ENCODE data around the gene NUP88.

The NUP88 gene

DNA sequence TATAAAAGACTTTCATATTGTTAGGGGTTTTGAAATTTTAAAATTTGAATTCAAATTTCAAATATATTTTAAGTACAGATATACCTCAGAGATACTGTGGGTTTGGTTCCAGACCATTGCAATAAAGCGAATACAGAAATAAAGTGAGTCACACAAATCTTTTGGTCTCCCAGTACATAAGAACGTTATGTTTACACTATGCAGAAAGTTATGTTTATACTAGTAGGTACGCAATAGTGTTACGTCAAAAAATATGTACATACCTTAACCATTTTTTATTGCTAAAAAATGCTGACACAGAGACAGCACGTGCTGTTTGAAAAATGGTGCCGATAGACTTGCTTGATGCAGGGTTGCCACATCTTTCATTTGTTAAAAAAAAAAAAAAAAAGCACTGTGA lies 19.7 kb downstream of the NUP88 start:
- DNase-seq, result no peak
- no peak for TF ChIP-seq GATA1 (IDR thresholded peaks at IDR 0.05; ENCODE audit: low read depth, low read length)
- TF ChIP-seq POLR2A (IDR thresholded peaks at IDR 0.05; ENCODE audit: low read length), result no peak

DNA sequence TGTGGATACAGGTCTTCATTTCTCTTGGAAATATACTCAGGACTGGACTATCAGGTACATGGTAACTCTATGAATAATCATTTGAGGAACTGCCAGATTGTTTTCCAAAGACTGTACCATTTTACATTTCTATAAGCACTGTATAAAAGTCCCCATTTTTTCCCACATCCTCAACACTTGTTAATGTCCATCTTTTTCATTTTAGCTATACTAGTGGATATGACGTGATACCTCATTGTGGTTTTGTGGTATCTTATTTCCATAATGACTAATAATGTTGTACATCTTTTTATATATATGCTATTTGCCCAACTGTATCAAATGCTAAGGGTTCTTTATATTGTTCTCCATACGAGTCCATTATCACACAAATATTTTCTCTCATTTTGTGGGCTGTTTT lies 22.9 kb downstream of the NUP88 start:
- TF ChIP-seq GATA1 (IDR thresholded peaks at IDR 0.05; ENCODE audit: low read depth, low read length), result no peak
- TF ChIP-seq POLR2A (IDR thresholded peaks at IDR 0.05; ENCODE audit: low read length), result no peak

DNA sequence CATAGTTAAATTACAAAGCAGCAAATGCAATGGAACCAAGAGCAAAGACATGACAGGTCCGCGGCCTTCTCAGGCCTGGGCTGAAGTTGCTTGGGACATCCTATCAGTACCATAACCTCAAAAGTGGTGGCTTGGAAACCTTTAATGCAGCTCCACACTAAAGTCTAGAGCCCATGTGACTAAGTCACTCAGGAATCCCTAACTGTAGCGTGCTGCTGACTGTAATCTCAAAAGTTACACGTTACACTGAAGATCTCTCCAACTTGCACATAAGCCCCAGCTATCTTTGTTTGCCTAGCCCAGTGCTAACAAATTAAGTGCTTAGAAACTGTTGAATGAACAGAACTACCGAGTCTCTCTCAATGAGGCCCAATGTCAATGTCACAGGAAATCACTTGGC lies 27.8 kb downstream of the NUP88 start:
- DNase-seq, result no peak
- TF ChIP-seq GATA1 (IDR thresholded peaks at IDR 0.05; ENCODE audit: low read depth, low read length), result no peak
- TF ChIP-seq POLR2A (IDR thresholded peaks at IDR 0.05; ENCODE audit: low read length), result no peak

More for the DNA sequence above, 22.9 kb downstream of the NUP88 start:
- no peak for DNase-seq

DNA sequence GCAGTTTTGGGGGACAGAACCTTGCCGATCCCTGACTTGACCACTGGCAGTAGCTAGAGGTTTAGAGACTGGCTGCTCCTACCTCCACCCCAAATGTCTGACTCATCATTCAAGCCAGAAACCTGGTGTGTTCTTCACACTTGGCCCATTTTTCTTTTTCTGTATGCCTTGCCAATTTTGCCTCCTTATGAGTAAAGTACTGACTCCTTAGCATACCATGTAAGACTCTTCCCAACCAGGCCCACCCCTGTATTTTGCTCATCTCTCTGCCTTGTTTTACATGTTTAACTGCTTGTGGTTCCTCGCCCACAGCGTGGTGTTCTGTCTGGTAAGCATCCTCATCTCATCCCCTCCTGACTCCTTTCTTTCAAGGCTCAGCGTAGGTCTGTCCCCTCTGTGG lies 37.9 kb downstream of the NUP88 start:
- no peak for DNase-seq

DNA sequence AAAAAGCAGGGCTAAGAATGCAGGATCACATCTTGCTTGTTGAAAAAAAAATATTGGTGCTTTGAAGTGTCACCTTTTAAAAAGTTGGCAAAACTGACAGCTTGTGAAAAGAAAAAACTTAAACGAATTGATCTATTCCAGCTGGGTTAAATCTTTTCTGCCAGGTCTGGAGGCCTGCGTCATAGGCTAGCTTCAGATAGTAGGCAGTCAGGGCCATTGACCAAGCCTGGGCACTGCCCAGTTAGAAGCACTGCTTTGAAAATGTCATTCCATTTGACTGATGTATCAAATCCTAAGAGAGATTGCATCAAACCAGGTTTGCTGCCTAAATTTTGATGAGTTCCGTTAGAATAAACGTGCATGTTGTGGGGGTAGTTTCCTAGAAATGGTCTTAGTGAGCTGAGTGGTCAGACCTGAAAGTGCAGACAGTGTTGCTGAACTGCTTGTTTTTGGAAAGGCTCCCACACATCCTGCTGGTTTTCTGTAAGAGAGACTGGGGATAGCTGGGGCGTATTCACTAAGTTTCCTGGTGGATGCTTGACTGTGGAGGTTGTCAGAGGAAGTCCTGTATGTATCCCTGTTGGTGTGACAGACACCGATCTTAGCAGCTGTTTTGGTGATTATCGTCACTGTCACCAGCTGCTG lies 38.8 kb downstream of the NUP88 start:
- no peak for TF ChIP-seq GATA1 (IDR thresholded peaks at IDR 0.05; ENCODE audit: low read depth, low read length)
- TF ChIP-seq POLR2A (IDR thresholded peaks at IDR 0.05; ENCODE audit: low read length), result no peak
- no peak for DNase-seq

More for the DNA sequence above, 37.9 kb downstream of the NUP88 start:
- no peak for TF ChIP-seq GATA1 (IDR thresholded peaks at IDR 0.05; ENCODE audit: low read depth, low read length)
- no peak for TF ChIP-seq POLR2A (IDR thresholded peaks at IDR 0.05; ENCODE audit: low read length)

DNA sequence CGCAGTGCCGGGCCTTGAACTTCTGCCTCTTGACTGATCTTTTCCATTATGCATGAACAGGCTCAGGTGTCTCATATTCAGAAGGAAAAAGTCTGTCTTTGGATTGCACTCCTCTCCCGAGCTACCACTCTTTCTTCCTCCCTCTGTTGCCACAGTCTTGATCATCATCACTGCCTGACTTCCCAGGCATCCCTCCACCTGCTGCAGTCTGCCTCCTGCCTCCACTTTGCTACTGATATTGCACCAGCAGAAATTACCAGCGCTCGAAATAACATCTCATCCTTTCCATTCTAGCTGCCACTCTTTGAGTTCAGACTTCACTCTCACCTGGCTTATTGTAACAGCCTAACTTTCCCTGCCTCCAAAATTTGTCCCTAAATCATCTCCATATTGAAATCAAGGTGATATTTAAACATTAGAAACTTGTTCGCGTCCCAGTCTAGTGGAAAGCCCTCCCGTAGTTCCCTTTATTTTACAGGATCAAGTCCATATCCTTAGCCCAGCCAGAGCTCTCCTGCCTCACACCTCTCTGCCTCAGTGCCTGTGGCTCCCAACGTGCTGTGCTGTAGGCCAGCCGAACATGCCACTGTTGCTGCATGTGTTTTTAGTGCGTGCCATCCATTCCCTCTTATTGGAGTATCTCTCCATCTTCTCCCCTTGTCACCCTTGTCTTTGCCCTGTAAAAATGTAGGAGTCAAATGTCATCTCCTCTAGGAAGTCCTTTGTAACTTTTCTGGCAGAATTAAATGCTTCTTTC lies 39.9 kb downstream of the NUP88 start:
- no peak for TF ChIP-seq GATA1 (IDR thresholded peaks at IDR 0.05; ENCODE audit: low read depth, low read length)
- TF ChIP-seq POLR2A (IDR thresholded peaks at IDR 0.05; ENCODE audit: low read length), result no peak
- DNase-seq, result no peak

DNA sequence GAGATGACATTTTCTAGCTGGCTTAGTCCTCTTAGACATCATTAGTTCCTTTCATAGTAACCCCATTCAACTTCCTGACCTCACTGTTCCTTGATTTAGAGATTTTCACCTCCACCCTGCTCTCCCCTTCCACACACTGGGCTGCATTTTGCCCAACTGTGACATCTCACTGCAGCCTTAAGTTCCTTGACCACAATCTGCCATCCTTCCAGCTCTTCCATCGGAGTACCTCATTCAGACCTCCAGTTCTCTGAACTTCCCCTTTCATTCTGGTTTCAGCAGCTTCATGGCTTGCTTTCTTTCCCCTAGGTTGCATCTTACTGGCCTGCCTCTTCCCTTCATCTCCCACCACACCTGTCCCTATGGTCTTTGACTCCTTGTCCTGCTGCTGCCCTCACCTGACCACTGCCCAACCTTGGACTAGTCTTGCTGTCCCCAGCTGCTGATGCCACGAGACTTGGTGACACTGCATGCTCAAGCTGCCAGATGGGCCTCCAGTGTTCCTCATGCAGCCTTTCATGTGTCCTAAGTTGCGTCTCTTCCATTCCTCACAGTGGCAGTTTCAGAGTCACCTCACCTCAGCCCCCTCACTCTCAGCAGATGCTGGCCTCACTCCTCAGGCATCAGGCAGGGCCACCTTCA lies 40.8 kb downstream of the NUP88 start:
- DNase-seq, result no peak
- TF ChIP-seq GATA1 (IDR thresholded peaks at IDR 0.05; ENCODE audit: low read depth, low read length) (no peak), POLR2A (IDR thresholded peaks at IDR 0.05; ENCODE audit: low read length) (peak; percentile 15)

DNA sequence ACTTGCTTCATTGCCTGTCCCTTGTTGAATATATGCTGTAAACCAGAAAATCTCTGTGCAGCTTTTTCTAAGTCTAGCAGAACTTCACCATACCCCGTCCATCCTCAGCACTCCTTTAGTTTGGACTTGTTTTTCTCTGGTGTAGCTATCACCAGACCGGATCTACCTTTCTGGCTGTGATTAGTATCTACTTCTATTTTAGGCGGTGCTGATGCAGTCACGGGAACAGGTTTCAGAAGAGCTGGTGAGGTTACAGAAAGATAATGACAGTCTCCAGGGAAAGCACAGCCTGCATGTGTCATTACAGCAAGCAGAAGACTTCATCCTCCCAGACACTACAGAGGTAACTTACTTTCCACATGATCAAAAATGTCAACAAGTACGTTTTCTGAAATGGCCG lies 46.4 kb downstream of the NUP88 start:
- TF ChIP-seq GATA1 (IDR thresholded peaks at IDR 0.05; ENCODE audit: low read depth, low read length) (no peak), POLR2A (IDR thresholded peaks at IDR 0.05; ENCODE audit: low read length) (no peak)
- no peak for DNase-seq

DNA sequence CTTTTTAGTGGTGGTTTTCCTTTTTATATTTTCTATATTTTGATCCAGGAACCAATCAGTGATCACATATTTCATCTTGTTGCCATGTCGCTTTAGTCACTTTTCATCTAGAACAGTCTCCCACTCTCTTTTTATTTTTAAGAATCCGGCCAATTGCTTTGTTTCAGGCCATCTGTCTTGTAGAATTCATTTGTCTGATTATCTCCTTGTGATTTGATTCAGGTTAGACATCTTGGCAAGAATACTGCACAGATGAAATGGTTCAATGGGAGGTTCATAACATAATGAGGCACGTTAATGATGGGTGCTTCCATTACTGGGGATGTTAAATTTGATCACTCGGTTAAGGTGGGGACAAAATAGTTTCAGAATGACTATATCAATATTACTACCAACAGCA lies 49.1 kb downstream of the NUP88 start:
- no peak for TF ChIP-seq POLR2A (IDR thresholded peaks at IDR 0.05; ENCODE audit: low read length)
- TF ChIP-seq GATA1 (IDR thresholded peaks at IDR 0.05; ENCODE audit: low read depth, low read length), result no peak
- DNase-seq, result no peak

DNA sequence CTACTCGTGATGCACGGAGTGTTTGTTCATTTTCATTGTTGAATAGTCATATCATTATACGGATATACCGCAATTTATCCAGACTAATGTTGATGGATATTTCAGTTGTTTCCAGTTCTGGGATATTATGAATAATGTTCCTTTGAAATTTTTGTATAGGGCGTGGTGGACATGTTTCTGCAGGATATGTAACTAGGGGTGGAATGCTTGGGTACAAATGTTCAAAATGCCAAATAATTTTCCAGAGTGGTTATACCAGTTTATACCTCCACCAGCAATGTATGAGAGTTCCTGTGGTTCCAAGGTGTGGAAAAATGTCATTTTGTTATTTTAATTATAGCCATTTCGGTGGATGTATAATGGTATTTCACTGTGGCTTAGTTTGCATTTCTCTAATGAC lies 53.6 kb downstream of the NUP88 start:
- no peak for TF ChIP-seq POLR2A (IDR thresholded peaks at IDR 0.05; ENCODE audit: low read length)
- TF ChIP-seq GATA1 (IDR thresholded peaks at IDR 0.05; ENCODE audit: low read depth, low read length), result no peak
- no peak for DNase-seq

DNA sequence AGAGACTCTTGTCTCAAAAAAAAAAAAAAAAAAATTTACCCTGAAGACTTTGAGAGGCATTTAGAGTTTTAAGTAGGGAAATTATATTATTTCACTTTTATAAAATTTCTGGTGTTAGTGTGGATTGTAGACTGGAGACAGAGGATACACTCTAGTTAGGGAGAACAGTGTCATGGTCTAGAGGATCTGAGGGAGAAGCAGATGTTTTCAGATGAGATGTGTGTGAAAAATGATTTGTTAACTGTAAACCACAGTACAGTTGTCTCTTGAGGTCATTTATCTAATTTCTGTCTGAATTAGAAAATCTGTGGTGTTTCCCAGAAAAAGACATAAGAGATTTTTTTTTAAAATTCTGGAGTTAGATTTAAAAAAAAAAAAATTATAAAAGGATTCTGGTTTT lies 54.8 kb downstream of the NUP88 start:
- no peak for DNase-seq

DNA sequence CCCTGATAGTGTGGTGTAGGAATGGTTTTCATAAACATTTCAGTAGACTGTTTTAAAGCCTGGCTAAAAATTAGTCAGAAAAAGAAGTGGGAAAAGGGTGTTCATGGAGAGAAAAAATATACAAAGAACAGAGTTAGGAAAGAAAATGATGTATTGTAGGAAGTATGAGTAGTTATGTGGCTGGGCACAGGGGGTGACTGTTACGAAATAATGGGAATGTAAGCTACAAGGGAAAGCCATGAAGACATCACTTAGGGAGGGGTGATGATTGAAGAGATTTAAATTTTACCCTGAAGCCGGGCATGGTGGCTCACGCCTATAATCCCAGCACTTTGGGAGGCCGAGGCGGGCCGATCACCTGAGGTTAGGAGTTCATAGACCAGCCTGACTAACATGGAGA lies 55.3 kb downstream of the NUP88 start:
- TF ChIP-seq POLR2A (IDR thresholded peaks at IDR 0.05; ENCODE audit: low read length), result no peak
- TF ChIP-seq GATA1 (IDR thresholded peaks at IDR 0.05; ENCODE audit: low read depth, low read length), result no peak
- no peak for DNase-seq

More for the DNA sequence above, 54.8 kb downstream of the NUP88 start:
- TF ChIP-seq POLR2A (IDR thresholded peaks at IDR 0.05; ENCODE audit: low read length) (no peak), GATA1 (IDR thresholded peaks at IDR 0.05; ENCODE audit: low read depth, low read length) (no peak)

DNA sequence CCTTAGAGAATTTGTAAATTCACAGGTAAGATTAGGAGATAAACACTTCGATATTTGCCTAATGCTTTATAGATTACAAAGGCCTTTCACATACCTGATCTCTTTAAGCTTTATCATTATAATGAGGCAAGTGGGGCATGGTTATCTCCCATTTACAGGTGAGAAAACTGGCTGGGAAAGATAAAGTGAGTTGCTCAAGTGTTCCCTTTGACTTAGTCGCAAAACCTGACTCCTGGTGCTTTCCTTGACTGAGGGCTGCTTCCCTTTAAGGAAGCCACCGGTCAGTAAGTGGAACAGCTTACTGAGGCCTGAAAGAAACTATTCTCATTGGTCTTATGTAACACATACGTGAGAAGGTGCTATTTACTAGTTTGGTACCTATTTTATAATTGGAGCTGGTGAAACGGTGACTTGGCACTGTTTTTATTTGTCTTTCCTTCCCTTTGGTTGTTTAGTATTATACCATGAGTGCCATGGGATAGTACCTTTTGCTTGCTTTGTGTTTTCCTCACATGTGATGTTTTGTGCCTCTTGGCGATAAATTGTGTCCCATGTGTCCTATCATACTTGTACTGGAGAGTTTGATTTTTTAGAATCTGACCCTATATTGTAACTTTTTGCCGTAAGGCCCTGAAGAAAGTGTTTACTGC lies 57.2 kb downstream of the NUP88 start:
- TF ChIP-seq GATA1 (IDR thresholded peaks at IDR 0.05; ENCODE audit: low read depth, low read length), result no peak
- no peak for TF ChIP-seq POLR2A (IDR thresholded peaks at IDR 0.05; ENCODE audit: low read length)

DNA sequence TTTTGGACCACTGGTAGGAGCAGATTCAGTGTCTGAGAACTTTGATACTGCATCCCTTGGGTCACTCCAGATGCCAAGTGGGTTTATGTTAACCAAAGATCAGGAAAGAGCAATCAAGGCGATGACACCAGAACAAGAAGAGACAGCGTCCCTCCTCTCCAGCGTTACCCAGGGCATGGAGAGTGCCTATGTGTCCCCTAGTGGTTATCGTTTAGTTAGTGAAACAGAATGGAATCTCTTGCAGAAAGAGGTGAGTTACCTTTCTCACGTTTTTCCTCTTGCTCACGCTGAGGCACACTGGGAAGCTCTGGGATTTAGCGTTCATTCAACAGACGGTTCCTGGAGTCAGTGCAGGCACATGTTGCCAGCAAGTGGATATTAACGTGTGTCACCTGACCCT lies 58.0 kb downstream of the NUP88 start:
- DNase-seq, result no peak
- TF ChIP-seq GATA1 (IDR thresholded peaks at IDR 0.05; ENCODE audit: low read depth, low read length), result no peak
- TF ChIP-seq POLR2A (IDR thresholded peaks at IDR 0.05; ENCODE audit: low read length), result no peak

More for the DNA sequence above, 57.2 kb downstream of the NUP88 start:
- DNase-seq, result no peak

Data from erythroblast (primary cell).